VCaP (cell line): ENCODE results near the gene DBN1.
"Not testable (repeated sequence)": the region's sequence is repeated elsewhere in the genome, so short reads cannot be mapped to it uniquely, and the experiment has no call there.

Source experiments
- H3K27ac ChIP-seq: fragments of 450-650 bp; 2 replicates; pipeline ENCODE4 v1.5.1; 2017
- TF ChIP-seq, protein P1 (sequence below): fragments of 450-650 bp; conservative IDR thresholded peaks from 2 replicates; pipeline ENCODE4 v1.5.1; 2017; ENCODE audit warnings: mild to moderate bottlenecking, moderate library complexity

DBN1 gene

GRCh38 chr5:177487144-177487543, 13.7 kb upstream of the DBN1 start:
- no peak overlapping the region for H3K27ac ChIP-seq
- TF ChIP-seq, protein P1, sequence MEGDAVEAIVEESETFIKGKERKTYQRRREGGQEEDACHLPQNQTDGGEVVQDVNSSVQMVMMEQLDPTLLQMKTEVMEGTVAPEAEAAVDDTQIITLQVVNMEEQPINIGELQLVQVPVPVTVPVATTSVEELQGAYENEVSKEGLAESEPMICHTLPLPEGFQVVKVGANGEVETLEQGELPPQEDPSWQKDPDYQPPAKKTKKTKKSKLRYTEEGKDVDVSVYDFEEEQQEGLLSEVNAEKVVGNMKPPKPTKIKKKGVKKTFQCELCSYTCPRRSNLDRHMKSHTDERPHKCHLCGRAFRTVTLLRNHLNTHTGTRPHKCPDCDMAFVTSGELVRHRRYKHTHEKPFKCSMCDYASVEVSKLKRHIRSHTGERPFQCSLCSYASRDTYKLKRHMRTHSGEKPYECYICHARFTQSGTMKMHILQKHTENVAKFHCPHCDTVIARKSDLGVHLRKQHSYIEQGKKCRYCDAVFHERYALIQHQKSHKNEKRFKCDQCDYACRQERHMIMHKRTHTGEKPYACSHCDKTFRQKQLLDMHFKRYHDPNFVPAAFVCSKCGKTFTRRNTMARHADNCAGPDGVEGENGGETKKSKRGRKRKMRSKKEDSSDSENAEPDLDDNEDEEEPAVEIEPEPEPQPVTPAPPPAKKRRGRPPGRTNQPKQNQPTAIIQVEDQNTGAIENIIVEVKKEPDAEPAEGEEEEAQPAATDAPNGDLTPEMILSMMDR, result no peak

DNA sequence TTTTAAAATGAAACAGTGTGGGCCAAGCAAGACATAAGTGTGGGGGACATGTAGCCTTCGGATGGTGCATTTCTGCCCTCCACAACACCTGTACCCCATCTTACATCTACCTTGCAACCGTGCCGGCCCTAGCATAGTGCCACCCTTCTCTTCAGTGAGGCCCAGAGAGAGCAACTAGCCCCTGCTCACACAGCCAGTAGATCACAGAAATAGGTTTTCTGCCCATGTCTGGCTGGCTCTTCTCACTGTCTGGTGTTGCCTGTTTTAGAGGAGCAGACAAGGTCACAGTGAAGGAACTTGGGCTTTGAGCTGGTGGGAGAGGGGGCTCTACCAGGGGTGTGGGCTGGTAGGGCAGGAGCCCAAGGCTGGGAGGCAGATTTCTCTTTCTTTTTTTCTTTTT, 12.8 kb upstream of the DBN1 start:
- H3K27ac ChIP-seq, result no peak overlapping the region
- TF ChIP-seq, protein P1, result no peak

GRCh38 chr5:177485753-177486152, 12.3 kb upstream of the DBN1 start:
- not testable (repeated sequence) for H3K27ac ChIP-seq

DNA sequence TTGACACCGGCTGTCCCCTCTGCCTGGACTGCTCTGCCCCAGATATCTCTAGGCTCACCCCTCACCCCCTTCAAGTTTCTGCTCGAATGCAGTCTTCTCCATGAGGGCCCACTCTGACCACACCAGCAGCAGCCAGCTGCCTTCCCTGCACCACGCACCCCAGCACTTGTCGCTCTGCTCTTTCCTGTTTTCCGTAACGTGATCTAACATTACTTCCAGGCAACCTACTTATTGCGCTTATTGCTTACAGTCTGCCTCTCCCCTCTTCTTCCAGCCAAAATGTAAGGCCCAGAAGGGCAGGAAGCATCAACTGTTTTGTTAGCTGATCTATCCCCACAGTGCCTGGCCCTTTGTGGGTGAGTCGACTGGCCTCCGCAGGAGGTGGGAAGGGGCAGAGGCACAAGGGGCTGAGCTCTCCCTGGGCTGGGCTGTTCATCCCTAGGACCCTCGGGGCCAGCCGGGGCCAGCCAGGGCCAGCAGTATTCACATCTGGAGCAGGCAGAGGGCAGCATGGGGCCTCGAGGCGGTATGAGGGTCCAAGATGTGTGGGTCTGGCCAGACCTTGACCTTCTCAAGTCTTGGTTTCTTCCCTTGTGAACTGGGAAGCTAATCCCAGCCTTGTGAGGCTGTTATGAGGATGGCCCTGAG, 11.6 kb upstream of the DBN1 start:
- no peak overlapping the region for H3K27ac ChIP-seq
- TF ChIP-seq, protein P1, result no peak

DNA sequence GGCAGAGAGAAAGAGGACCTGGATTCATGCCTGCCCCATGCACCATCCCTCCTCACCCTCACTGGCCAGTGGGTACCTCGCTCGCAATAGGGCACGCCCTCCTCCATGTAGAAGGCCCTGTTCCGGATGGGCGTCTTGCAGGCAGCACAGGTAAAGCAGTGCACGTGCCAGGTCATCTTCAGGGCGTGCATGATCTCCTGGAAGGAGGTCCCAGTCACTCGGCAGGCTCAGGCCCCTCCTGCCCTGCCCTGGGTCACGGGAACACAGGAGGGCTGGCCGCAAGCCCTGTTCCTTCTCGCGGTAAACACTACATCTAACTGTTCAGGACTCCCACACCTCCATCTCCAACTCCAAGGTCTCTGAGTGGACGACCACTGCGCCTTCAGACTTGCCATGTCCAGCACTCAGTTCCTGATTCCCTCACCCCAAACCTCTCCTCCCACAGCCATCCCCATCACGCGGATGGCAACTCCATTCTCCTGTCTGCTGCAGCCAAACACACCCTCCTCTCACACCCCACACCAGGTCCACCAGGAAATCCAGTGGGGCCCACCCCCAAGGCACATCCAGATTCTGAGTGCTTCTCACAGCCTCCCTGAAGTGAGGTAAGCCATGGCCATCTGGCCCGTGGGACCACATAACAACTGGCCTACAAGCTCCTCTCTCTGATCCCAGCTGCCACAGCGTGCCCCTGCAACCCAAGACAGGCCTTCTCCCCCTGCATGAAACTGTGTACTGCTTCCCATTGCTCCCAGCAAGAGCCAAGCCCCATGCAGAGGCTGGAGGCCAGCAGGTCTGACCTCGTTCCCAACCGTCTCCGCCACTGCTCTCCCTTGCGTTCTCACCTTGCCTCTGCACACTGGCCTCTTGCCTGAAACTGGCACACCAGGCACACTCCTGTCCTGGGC, 10.8 kb upstream of the DBN1 start:
- TF ChIP-seq, protein P1, result no peak
- no peak overlapping the region for H3K27ac ChIP-seq

- TF ChIP-seq, protein P1, result no peak
Measured at GRCh38 chr5:177483042-177483441, 9.6 kb upstream of the DBN1 start.

GRCh38 chr5:177482359-177482795, 8.9 kb upstream of the DBN1 start:
- TF ChIP-seq, protein P1, result no peak
- H3K27ac ChIP-seq, result no peak overlapping the region

More at GRCh38 chr5:177483042-177483441, 9.6 kb upstream of the DBN1 start:
- H3K27ac ChIP-seq, result no peak overlapping the region

- peak overlapping the region; percentile 32; the same call in 1 of the 2 replicates for H3K27ac ChIP-seq
- TF ChIP-seq, protein P1, result no peak
Measured at GRCh38 chr5:177479774-177480173, 6.3 kb upstream of the DBN1 start.
